ENCODE data around the gene IL1R2. TPM values are rescaled to one million over a fixed set of nuclear protein-coding genes. Genes with fewer than 3 reads are reported as not detected.

Gene IL1R2
- total and polyA plus RNA-seq, 2 experiments from 2014 or later: 0.22 to 1.2 TPM

DNA sequence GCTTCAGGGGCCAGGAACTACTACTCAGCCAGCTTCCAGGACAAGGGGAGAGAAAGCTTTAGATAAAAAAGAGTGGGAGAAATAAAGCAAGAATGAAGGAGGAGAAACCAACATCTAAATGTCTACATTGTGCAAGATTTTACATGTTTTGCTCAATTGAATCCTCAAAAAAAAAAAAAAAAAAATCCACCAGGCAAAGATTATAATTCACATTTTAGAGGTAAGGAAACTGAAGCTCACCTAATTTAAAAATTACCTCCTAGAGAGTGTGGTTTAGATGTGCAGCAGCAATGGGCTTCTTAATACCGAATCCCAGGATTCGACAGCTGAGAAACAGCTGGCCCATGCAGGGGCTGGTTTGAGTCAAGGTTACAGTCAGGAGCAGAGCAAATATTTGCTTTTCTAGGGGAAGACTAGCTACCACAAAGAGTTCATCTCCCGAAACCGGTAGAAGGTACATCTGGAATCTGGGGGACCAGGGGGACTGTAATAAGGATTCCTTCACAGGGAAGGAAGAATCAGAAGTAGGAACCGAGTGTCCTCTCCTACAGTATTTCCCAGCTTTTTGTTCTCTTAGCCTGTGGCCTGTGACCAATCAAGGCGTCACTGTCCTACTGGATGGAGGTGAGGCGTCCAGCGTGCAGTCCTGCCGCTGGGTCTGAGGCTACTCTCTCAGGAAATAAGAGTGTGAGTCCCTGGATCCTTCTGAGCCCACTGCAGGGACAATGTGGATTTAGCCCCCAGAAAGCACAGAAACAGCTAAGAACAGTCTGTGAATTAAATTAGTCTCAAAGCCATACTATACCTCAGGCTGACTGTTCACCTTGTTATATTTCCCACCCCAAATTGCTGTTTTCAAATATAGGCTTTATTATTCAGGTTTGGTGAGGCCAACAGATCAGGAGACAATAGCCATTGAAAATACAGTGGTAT lies 42.3 kb downstream of the IL1R2 start:
- no peak overlapping the region for H3K4me3 ChIP-seq
- WGBS, 2 experiments (ENCODE audit: low coverage in 1 of 2, low lambda C conversion rate in 2 of 2, missing lambda C conversion rate in 2 of 2): 87% methylated on average over 9 of the region's 9 CpGs
- peak overlapping the region; percentile 67 for H3K27ac ChIP-seq
- H4K20me1 ChIP-seq (ENCODE audit: insufficient read depth): no peaks in the 10 kb centered on the region
- in situ Hi-C loops (cut with MboI): loop anchor here (25.0 kb wide), 1 partner anchor 103 kb away; the partner anchor contains the start of gene IL1R1
- H3K4me2 ChIP-seq (ENCODE audit: unreplicated experiment): peak overlapping the region; percentile 47
- DNase-seq: no peak
- no peaks in the 10 kb centered on the region for H3K79me2 ChIP-seq (ENCODE audit: insufficient read depth)
- peaks cover 31% of the 10 kb centered on the region for H3F3A ChIP-seq (ENCODE audit: insufficient read depth)
- H3K9me3 ChIP-seq (ENCODE audit: low read depth): no peaks in the 10 kb centered on the region
- H3K36me3 ChIP-seq (ENCODE audit: low read depth): no peaks in the 10 kb centered on the region
- no peak for TF ChIP-seq EZH2phosphoT487 (IDR thresholded peaks at IDR 0.05; ENCODE audit: insufficient read depth, low read depth)
- TF ChIP-seq EZH2 (IDR thresholded peaks at IDR 0.05; ENCODE audit: insufficient read depth, poor library complexity, severe bottlenecking): no peak
- peaks cover 45% of the 10 kb centered on the region for H3K4me1 ChIP-seq (ENCODE audit: insufficient read depth)
- H3K27me3 ChIP-seq (replicated peaks; ENCODE audit: insufficient read depth): no peaks in the 10 kb centered on the region
- no peaks in the 10 kb centered on the region for H3K9me2 ChIP-seq (ENCODE audit: insufficient read depth)
- peak overlapping the region; percentile 86 for H2AFZ ChIP-seq
- H3K9ac ChIP-seq: peak overlapping the region; percentile 51; the same call in 1 of the 2 replicates

DNA sequence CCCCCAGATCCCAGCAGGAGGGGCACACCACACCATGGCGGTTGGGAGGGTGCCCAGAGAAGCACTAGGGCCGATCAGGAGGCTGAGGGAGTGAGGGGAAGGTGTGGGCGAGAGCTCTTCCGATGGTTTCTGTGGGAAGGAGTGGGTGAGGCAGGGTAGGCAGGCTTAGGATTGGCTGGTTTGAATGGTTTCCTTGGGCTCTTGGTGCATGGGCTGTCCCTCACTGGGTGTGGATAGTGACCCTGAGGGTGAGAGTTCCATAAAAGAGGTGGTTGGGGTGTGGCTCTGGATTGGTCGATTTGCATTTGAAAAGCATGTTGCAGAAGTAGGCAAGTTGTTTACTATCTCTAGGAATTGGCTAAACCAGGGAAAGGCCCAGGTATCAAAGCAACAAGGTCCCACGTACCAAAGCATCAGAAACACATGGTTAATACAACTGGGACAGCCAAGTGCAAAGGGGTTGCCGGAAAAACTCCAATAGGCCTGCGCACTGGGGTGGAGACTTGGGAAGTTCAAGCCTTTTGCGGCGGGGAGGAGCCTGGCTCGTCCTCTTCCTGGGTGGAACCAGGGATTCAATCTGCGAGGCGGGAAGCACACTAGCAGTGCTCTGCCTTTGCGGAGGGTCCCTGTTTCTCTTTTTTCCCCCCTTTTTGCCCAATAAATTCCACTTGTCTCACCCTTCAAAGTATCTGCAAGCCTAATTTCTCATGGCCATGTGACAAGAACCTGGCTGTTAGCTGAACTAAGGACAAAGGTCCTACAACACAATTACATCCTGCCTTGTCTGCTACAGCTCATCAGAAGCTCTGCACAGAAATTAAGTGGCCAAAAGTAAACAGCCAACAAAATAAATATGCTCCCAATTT lies 43.2 kb downstream of the IL1R2 start:
- no peaks in the 10 kb centered on the region for H3K9me2 ChIP-seq (ENCODE audit: insufficient read depth)
- no peak for DNase-seq
- no peak overlapping the region for H3K9ac ChIP-seq
- no peaks in the 10 kb centered on the region for H3K36me3 ChIP-seq (ENCODE audit: low read depth)
- H3K4me1 ChIP-seq (ENCODE audit: insufficient read depth): peaks cover 50% of the 10 kb centered on the region
- no peaks in the 10 kb centered on the region for H4K20me1 ChIP-seq (ENCODE audit: insufficient read depth)
- no peak overlapping the region for H3K4me3 ChIP-seq
- H3K79me2 ChIP-seq (ENCODE audit: insufficient read depth): no peaks in the 10 kb centered on the region
- TF ChIP-seq EZH2phosphoT487 (IDR thresholded peaks at IDR 0.05; ENCODE audit: insufficient read depth, low read depth) (no peak), EZH2 (IDR thresholded peaks at IDR 0.05; ENCODE audit: insufficient read depth, poor library complexity, severe bottlenecking) (no peak)
- no peak overlapping the region for H3K4me2 ChIP-seq (ENCODE audit: unreplicated experiment)
- no peak overlapping the region for H2AFZ ChIP-seq
- WGBS, 2 experiments (ENCODE audit: low coverage in 1 of 2, low lambda C conversion rate in 2 of 2, missing lambda C conversion rate in 2 of 2): 82% methylated on average over 14 of the region's 14 CpGs
- H3F3A ChIP-seq (ENCODE audit: insufficient read depth): peaks cover 39% of the 10 kb centered on the region
- in situ Hi-C loops (cut with MboI): loop anchor here (25.0 kb wide), 1 partner anchor 102 kb away; the partner anchor contains the start of gene IL1R1
- H3K27me3 ChIP-seq (replicated peaks; ENCODE audit: insufficient read depth): no peaks in the 10 kb centered on the region
- H3K27ac ChIP-seq: no peak overlapping the region
- H3K9me3 ChIP-seq (ENCODE audit: low read depth): no peaks in the 10 kb centered on the region

GRCh38 chr2:102037681-102038080 lies 45.9 kb downstream of the IL1R2 start:
- peak; percentile 94 for DNase-seq
- Histone ChIP-seq H3F3A (ENCODE audit: insufficient read depth) (peaks cover 56% of the 10 kb centered on the region), H3K4me3 (peak overlapping the region; percentile 53), H3K79me2 (ENCODE audit: insufficient read depth) (no peaks in the 10 kb centered on the region), H3K36me3 (ENCODE audit: low read depth) (no peaks in the 10 kb centered on the region), H4K20me1 (ENCODE audit: insufficient read depth) (no peaks in the 10 kb centered on the region), H2AFZ (peak overlapping the region; percentile 59), H3K4me1 (ENCODE audit: insufficient read depth) (peaks cover 64% of the 10 kb centered on the region), H3K9me2 (ENCODE audit: insufficient read depth) (no peaks in the 10 kb centered on the region), H3K27me3 (replicated peaks; ENCODE audit: insufficient read depth) (no peaks in the 10 kb centered on the region), H3K27ac (peak overlapping the region; percentile 91), H3K4me2 (ENCODE audit: unreplicated experiment) (peak overlapping the region; percentile 88), H3K9me3 (ENCODE audit: low read depth) (no peaks in the 10 kb centered on the region), H3K9ac (peak overlapping the region; percentile 77)
- 0% methylated on average over 8 of the region's 8 CpGs for WGBS, 2 experiments (ENCODE audit: low coverage in 1 of 2, low lambda C conversion rate in 2 of 2, missing lambda C conversion rate in 2 of 2)
- TF ChIP-seq EZH2phosphoT487 (IDR thresholded peaks at IDR 0.05; ENCODE audit: insufficient read depth, low read depth) (no peak), EZH2 (IDR thresholded peaks at IDR 0.05; ENCODE audit: insufficient read depth, poor library complexity, severe bottlenecking) (no peak)
- in situ Hi-C loops (cut with MboI): loop anchor here (25.0 kb wide), 1 partner anchor 100 kb away; the partner anchor contains the start of gene IL1R1

- H3K27me3 ChIP-seq (replicated peaks; ENCODE audit: insufficient read depth): no peaks in the 10 kb centered on the region
- in situ Hi-C loops (cut with MboI): loop anchor here (25.0 kb wide), 1 partner anchor 97 kb away; the partner anchor contains the start of gene IL1R1
- H3K9ac ChIP-seq: 0 out of 2 replicates have a peak overlapping the region, but pooled peaks have one; percentile 46
- no peaks in the 10 kb centered on the region for H3K9me3 ChIP-seq (ENCODE audit: low read depth)
- no peak overlapping the region for H3K4me3 ChIP-seq
- no peaks in the 10 kb centered on the region for H3K36me3 ChIP-seq (ENCODE audit: low read depth)
- H2AFZ ChIP-seq: no peak overlapping the region
- no peaks in the 10 kb centered on the region for H3K9me2 ChIP-seq (ENCODE audit: insufficient read depth)
- H3K27ac ChIP-seq: peak overlapping the region; percentile 91; the same call in 1 of the 2 replicates
- H3F3A ChIP-seq (ENCODE audit: insufficient read depth): peaks cover 51% of the 10 kb centered on the region
- no peaks in the 10 kb centered on the region for H3K79me2 ChIP-seq (ENCODE audit: insufficient read depth)
- DNase-seq: no peak
- peaks cover 50% of the 10 kb centered on the region for H3K4me1 ChIP-seq (ENCODE audit: insufficient read depth)
- no peak overlapping the region for H3K4me2 ChIP-seq (ENCODE audit: unreplicated experiment)
- TF ChIP-seq EZH2phosphoT487 (IDR thresholded peaks at IDR 0.05; ENCODE audit: insufficient read depth, low read depth): no peak
- no peak for TF ChIP-seq EZH2 (IDR thresholded peaks at IDR 0.05; ENCODE audit: insufficient read depth, poor library complexity, severe bottlenecking)
- WGBS, 2 experiments (ENCODE audit: low coverage in 1 of 2, low lambda C conversion rate in 2 of 2, missing lambda C conversion rate in 2 of 2): 77 to 91% methylated on average over 3 of the region's 3 CpGs
- H4K20me1 ChIP-seq (ENCODE audit: insufficient read depth): no peaks in the 10 kb centered on the region
These were observed 48.5 kb downstream of the IL1R2 start for GRCh38 chr2:102040229-102040628.
